Measurements from ENCODE around the gene ATP7B. TPM values are rescaled to one million over a fixed set of nuclear protein-coding genes. Genes with fewer than 3 reads are reported as not detected.
A peak's percentile ranks its signal among the peaks of the same experiment; 100 is the strongest.

ATP7B gene
- total RNA-seq, 1 donor, result 5.6 TPM

DNA sequence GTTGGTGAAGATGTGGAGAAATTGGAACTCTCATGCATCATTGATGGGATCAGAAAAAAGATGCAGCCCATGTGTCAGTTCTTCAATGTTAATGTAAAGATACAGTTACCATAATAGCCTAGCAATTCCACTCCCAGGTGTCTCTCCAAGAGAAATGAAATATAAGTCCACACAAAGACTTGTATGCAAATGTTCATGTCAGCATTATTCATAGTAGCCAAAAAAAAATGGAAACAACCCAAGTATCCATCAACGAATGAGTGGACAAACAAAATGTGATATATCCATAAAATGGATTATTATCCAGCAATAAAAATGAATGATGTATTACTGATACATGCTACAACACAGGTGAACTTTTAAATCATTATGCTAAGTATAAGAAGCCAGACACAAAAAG lies 110.8 kb downstream of the ATP7B start:
- TF ChIP-seq, protein P1, sequence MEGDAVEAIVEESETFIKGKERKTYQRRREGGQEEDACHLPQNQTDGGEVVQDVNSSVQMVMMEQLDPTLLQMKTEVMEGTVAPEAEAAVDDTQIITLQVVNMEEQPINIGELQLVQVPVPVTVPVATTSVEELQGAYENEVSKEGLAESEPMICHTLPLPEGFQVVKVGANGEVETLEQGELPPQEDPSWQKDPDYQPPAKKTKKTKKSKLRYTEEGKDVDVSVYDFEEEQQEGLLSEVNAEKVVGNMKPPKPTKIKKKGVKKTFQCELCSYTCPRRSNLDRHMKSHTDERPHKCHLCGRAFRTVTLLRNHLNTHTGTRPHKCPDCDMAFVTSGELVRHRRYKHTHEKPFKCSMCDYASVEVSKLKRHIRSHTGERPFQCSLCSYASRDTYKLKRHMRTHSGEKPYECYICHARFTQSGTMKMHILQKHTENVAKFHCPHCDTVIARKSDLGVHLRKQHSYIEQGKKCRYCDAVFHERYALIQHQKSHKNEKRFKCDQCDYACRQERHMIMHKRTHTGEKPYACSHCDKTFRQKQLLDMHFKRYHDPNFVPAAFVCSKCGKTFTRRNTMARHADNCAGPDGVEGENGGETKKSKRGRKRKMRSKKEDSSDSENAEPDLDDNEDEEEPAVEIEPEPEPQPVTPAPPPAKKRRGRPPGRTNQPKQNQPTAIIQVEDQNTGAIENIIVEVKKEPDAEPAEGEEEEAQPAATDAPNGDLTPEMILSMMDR (IDR thresholded peaks at IDR 0.05; ENCODE audit: insufficient read depth, low read depth, low read length), result no peak

DNA sequence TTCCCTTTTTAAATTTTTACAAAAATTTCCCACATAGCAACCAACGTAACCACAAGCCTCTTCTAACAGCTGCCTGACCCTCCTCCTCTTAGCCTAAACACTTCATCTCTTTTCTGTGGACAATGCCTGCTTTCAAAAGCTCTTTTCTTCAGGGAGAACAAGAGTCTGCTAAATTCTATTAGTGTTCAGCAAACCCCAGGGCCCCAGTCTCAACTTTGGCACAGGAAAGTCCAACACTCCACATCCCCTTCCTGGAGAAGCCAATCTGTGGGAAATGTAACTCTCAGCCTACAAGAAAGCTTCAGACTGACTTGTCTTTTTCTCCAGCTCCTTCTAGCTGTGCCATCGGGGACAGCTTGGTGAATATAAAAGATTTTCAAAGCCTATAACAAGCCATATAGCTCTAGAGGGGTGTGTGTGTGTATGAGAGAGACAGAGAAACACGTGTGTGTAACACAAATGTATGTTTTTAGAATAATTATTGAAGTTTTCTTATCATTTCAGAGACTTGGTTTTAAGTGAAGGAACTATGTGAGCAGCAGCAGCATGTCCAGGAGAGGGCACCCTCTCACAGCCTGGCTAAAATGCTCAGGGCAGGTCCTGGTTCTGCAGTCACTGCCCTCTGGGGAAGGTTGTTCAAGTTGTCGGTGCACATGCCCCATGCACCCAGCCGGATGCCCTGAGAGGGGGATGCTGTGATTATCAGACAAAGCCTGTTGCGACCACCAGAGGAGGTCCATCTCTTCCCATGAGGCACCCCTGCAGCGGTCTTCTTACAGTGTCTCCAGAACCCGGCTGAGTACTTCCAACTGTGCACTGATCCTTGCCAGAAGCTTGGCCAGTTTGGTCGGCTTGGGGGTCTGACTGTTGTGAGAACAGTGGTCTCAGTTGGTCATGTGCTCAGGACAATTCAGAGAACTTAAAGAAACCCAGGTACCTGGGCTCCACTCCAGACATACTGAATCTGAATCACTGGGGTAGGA lies 115.1 kb downstream of the ATP7B start:
- H3K4me3 ChIP-seq (ENCODE audit: low read depth, low read length), result no peak overlapping the region
- TF ChIP-seq, protein P1 (IDR thresholded peaks at IDR 0.05; ENCODE audit: insufficient read depth, low read depth, low read length), result peak; percentile 73
- DNase-seq (ENCODE audit: low read depth), result peak; percentile 62

More for the DNA sequence above, 110.8 kb downstream of the ATP7B start:
- H3K4me3 ChIP-seq (ENCODE audit: low read depth, low read length), result no peak overlapping the region
- no peak for DNase-seq (ENCODE audit: low read depth)

DNA sequence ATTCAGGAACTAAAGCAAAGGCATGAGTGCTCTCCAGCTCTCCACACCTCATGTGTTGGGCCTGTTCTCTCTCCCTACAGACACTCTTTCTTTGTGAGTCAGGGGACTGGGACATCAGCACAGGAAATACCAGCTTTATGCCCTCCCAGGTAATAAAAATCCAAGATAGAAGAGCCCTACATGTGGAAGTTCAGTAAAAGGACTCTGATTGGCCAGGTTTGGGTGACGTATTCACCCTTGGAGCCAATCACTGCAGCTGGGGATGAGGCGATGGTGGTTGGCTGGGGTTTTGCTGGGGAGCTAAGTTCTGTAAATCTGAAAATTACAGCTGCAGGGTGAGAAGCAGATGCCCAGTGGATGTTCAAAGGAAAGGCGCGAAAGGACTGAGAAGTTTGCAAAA lies 117.0 kb downstream of the ATP7B start:
- TF ChIP-seq, protein P1 (IDR thresholded peaks at IDR 0.05; ENCODE audit: insufficient read depth, low read depth, low read length), result no peak
- peak; percentile 2 for DNase-seq (ENCODE audit: low read depth)
- no peak overlapping the region for H3K4me3 ChIP-seq (ENCODE audit: low read depth, low read length)

DNA sequence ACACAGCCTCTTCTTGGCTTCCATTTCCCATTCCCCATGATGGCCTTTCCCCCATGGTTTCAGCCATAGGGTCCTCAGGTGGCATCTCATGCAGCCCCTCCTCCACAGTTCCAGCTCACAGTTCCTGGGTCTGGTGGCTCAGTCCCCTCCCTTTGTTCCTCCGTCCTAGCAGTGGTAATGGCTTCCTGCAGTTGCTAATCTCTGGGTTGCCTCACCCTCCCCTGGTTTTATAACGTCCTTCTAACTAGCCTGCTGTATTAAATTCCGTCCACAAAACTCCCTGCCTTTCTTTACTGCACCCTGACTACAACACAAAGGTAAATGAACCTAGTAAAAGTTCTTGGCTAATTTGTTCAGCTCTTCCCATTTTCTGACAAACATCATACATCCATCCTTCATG lies 118.6 kb downstream of the ATP7B start:
- TF ChIP-seq, protein P1 (IDR thresholded peaks at IDR 0.05; ENCODE audit: insufficient read depth, low read depth, low read length), result no peak
- H3K4me3 ChIP-seq (ENCODE audit: low read depth, low read length), result no peak overlapping the region
- DNase-seq (ENCODE audit: low read depth), result no peak

DNA sequence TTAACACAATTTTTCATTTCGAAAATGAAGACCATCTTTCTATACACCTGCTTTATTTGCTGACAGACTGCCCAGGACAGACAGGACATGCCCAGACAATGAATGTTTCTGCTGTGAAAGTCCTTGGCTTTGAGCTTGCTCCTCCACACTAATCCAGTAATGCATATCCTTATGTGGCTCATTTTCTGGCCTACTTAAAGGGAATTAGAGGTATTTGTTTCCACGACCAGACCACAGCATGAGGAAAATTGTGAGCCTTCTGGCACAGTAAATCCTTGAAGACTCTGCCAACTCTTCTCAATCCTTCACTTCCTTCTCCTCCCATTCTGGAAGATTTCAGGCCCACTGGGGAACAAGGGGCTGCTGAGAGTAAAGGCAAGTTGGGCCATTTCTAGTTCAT lies 123.8 kb downstream of the ATP7B start:
- H3K4me3 ChIP-seq (ENCODE audit: low read depth, low read length), result no peak overlapping the region
- TF ChIP-seq, protein P1 (IDR thresholded peaks at IDR 0.05; ENCODE audit: insufficient read depth, low read depth, low read length), result no peak
- DNase-seq (ENCODE audit: low read depth), result no peak

DNA sequence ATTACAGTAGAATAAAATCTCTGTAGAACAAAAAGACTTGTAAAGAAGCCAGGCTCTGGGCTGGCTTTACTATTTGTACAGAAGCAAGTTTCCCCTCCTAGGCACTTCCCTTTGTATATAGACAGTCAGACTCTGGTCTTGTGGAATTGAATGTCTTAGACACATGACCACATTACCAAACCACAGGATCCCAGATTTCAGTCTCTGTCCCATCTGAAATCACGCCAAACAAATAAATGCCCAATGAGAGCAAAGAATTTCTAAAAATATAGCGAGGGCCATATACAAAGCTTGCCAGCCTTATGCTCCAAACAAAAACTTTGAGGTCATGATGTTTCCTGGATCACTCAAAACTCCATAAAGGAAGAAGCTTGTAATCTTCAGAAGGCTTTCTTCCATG lies 125.6 kb downstream of the ATP7B start:
- no peak for DNase-seq (ENCODE audit: low read depth)
- H3K4me3 ChIP-seq (ENCODE audit: low read depth, low read length), result no peak overlapping the region
- TF ChIP-seq, protein P1 (IDR thresholded peaks at IDR 0.05; ENCODE audit: insufficient read depth, low read depth, low read length), result no peak
